Inflammatory macrophage treated with lipopolysaccharide for 1 hour (primary cell): ENCODE measurements around the gene AMZ2.
A peak's percentile ranks its signal among the peaks of the same experiment; 100 is the strongest.
"Not testable (repeated sequence)": the region's sequence is repeated elsewhere in the genome, so short reads cannot be mapped to it uniquely, and the experiment has no call there.

Source experiments
- DNase-seq, 2 donors: peaks; one replicate each; pipeline ENCODE4 v3.0.0-alpha.2; 2020 to 2022

Gene AMZ2

GRCh38 chr17:68247445-68248198, at the start of gene AMZ2:
TSS of gene AMZ2 (plus strand) at chr17:68248043. CDS start at chr17:68250188, 2,145 bp downstream.
- peak; percentile 90 to 99 for DNase-seq

- DNase-seq = no peak
Measured at GRCh38 chr17:68198931-68199836, 48.7 kb upstream of the AMZ2 start.

GRCh38 chr17:68199837-68200688, 47.8 kb upstream of the AMZ2 start:
- DNase-seq = no peak

GRCh38 chr17:68200689-68201417, 47.0 kb upstream of the AMZ2 start:
- peak; percentile 48 to 83 for DNase-seq

- DNase-seq = not testable (repeated sequence)
Measured at GRCh38 chr17:68201418-68201771, 46.4 kb upstream of the AMZ2 start.

GRCh38 chr17:68202321-68202720, 45.5 kb upstream of the AMZ2 start:
- not testable (repeated sequence) for DNase-seq

GRCh38 chr17:68204736-68205135, 43.1 kb upstream of the AMZ2 start:
- peak in 1 of 2 donors; percentile 42 for DNase-seq

GRCh38 chr17:68205251-68205807, 42.5 kb upstream of the AMZ2 start:
- DNase-seq = peak; percentile 84 to 96

- DNase-seq = no peak
Measured at GRCh38 chr17:68205808-68206720, 41.8 kb upstream of the AMZ2 start.

GRCh38 chr17:68207651-68208253, 40.1 kb upstream of the AMZ2 start:
- DNase-seq = no peak

- DNase-seq = not testable (repeated sequence)
Measured at GRCh38 chr17:68208651-68209050, 39.2 kb upstream of the AMZ2 start.

- DNase-seq = not testable (repeated sequence)
Measured at GRCh38 chr17:68209191-68209900, 38.5 kb upstream of the AMZ2 start.

GRCh38 chr17:68210570-68211315, 37.1 kb upstream of the AMZ2 start:
- peak; percentile 38 to 70 for DNase-seq

- peak; percentile 78 to 89 for DNase-seq
Measured at GRCh38 chr17:68213428-68214411, 34.1 kb upstream of the AMZ2 start.

- not testable (repeated sequence) for DNase-seq
Measured at GRCh38 chr17:68215453-68215852, 32.4 kb upstream of the AMZ2 start.

- not testable (repeated sequence) for DNase-seq
Measured at GRCh38 chr17:68219429-68219828, 28.4 kb upstream of the AMZ2 start.

- not testable (repeated sequence) for DNase-seq
Measured at GRCh38 chr17:68220186-68220585, 27.7 kb upstream of the AMZ2 start.
